ENCODE data around the gene KIR2DL1.
"Not testable (repeated sequence)": the region's sequence is repeated elsewhere in the genome, so short reads cannot be mapped to it uniquely, and the experiment has no call there.

The KIR2DL1 gene

GRCh38 chr19:54769646-54770045 is at the start of gene KIR2DL1:
TSS of gene KIR2DL1 (plus strand) at chr19:54769793. CDS start at chr19:54769851, 58 bp downstream.
- in situ Hi-C loops (cut with HindIII; ENCODE audit: low sequenced_read_pairs); H3K4me3 ChIP-seq (ENCODE audit: low read depth, low read length); DNase-seq (ENCODE audit: low read depth): not testable (repeated sequence)

DNA sequence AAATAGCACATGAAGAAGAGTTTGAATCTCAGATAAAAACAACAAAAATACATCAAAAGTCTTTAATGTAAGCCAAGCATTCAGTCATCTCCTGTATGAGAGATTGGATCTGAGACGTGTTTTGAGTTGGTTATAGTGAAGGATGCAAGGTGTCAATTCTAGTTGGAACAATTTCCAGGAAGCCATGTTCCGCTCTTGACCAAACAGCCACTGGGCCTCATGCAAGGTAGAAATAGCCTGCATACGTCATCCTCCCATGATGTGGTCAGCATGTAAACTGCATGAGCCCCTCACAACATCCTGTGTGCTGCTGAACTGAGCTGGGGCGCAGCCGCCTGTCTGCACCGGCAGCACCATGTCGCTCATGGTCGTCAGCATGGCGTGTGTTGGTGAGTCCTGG is 45.5 kb upstream of the KIR2DL1 start, which contains the start of gene KIR3DL3:
Gene KIR3DL3 (plus strand): TSS at position 301 of the 400 bp plus-strand sequence. CDS start 55 bp downstream, at position 356.
- no peak for DNase-seq (ENCODE audit: low read depth)
- in situ Hi-C loops (cut with HindIII; ENCODE audit: low sequenced_read_pairs) = no loop called here
- no peak within 1 kb of the TSS for H3K4me3 ChIP-seq (ENCODE audit: low read depth, low read length)
- no peak for TF ChIP-seq CTCF (IDR thresholded peaks at IDR 0.05; ENCODE audit: low read depth, low read length, missing control alignments)

- TF ChIP-seq CTCF (IDR thresholded peaks at IDR 0.05; ENCODE audit: low read depth, low read length, missing control alignments) = no peak
- H3K4me3 ChIP-seq (ENCODE audit: low read depth, low read length) = no peak overlapping the region
- in situ Hi-C loops (cut with HindIII; ENCODE audit: low sequenced_read_pairs) = no loop called here
- no peak for DNase-seq (ENCODE audit: low read depth)
Measured at GRCh38 chr19:54724644-54725043, 44.9 kb upstream of the KIR2DL1 start.

DNA sequence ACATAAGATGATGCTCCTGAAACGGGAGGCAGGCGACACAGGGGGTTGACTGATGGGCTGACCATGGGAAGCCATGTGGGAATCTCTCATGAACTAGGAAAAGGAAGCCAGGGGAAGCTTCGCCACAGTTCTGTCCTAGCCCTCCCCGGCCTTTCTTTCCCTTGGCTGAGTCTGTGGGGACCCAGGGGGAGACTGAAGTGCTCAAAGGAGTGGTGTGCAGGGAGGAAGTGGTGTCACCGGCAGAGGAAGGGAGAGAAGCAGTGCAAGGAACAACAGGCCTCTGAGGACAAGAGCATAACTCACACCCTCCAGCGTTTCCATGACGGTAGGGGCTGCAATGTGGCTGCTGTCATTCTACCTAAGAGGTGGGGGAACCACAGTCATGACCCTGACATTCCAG is 44.3 kb upstream of the KIR2DL1 start:
- no peak for DNase-seq (ENCODE audit: low read depth)
- no peak overlapping the region for H3K4me3 ChIP-seq (ENCODE audit: low read depth, low read length)
- no peak for TF ChIP-seq CTCF (IDR thresholded peaks at IDR 0.05; ENCODE audit: low read depth, low read length, missing control alignments)
- in situ Hi-C loops (cut with HindIII; ENCODE audit: low sequenced_read_pairs) = no loop called here

- TF ChIP-seq CTCF (IDR thresholded peaks at IDR 0.05; ENCODE audit: low read depth, low read length, missing control alignments) = no peak
- DNase-seq (ENCODE audit: low read depth) = no peak
- no peak overlapping the region for H3K4me3 ChIP-seq (ENCODE audit: low read depth, low read length)
- in situ Hi-C loops (cut with HindIII; ENCODE audit: low sequenced_read_pairs) = no loop called here
Measured at GRCh38 chr19:54727562-54727961, 42.0 kb upstream of the KIR2DL1 start.

DNA sequence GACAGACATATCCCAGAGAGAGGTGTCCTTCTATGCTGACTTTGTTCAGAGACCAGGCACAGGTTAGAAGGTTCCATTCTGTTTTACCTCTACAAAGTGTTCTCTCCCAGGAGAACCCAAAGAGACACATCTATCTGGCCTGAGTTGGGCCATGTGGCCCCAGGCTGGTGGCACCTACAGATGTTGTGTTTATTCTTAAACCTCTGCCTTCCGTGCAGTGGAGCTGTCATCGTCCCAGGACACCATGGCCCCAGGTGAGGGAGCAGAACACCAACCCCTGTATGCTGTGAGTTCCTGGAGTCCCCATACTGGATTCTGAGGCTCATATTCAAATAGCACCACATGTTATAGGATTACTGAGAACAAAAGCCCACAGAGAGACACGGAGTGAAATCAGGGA is 41.4 kb upstream of the KIR2DL1 start:
- in situ Hi-C loops (cut with HindIII; ENCODE audit: low sequenced_read_pairs) = no loop called here
- TF ChIP-seq CTCF (IDR thresholded peaks at IDR 0.05; ENCODE audit: low read depth, low read length, missing control alignments) = no peak
- no peak overlapping the region for H3K4me3 ChIP-seq (ENCODE audit: low read depth, low read length)
- DNase-seq (ENCODE audit: low read depth) = no peak

DNA sequence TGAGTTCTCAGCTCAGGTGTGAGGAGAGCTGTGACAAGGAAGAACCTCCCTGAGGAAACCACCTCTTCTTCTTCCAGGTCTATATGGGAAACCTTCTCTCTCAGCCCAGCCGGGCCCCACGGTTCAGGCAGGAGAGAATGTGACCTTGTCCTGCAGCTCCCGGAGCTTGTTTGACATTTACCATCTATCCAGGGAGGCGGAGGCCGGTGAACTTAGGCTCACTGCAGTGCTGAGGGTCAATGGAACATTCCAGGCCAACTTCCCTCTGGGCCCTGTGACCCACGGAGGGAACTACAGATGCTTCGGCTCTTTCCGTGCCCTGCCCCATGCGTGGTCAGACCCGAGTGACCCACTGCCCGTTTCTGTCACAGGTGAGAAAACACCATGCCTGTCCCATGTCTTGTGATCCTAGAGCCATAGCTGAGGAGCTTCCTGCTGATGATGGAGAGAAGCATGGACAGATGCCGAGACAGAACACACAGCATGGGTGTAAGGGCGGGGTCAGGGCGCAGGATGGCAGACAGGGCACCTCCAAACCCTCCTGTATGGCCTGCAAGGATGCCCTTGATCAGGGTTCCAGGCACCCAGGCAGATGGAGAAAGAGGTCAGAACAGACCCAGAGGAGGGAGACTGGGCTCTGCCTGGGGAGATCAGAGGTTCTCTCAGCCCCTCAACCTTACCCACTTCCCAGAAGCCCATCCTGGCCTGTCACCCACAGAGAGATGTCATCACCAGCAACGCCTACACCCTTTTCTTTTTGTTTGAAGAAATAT is 40.0 kb upstream of the KIR2DL1 start:
- in situ Hi-C loops (cut with HindIII; ENCODE audit: low sequenced_read_pairs) = no loop called here
- no peak for DNase-seq (ENCODE audit: low read depth)
- H3K4me3 ChIP-seq (ENCODE audit: low read depth, low read length) = no peak overlapping the region
- no peak for TF ChIP-seq CTCF (IDR thresholded peaks at IDR 0.05; ENCODE audit: low read depth, low read length, missing control alignments)
